Measurements from ENCODE around the gene UNC119.

Gene UNC119

DNA sequence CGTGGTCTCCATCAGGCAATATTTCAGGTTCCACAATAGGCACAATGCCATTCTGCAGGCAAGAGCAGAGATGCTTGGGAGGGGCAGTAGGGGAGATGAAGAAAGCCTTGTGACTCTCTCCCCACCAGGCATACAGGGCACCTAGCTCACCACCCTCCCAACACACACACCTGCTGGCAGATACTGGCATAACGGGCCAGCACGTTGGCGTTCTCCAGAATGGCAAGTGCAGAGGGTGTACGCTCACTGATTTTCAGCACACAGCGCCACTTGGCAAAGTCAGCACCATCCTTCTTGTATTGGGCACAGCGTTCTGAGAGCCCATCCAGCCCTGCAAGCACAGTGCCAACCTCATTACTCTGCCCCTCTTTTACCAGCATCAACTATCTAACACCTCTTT lies 22.1 kb upstream of the UNC119 start:
- H3K4me1 ChIP-seq (ENCODE audit: insufficient read depth, low read length, severe bottlenecking): peaks cover 42% of the 10 kb centered on the region
- H2AFZ ChIP-seq (ENCODE audit: low read length): no peak overlapping the region
- peaks cover 49% of the 10 kb centered on the region for H3K36me3 ChIP-seq (ENCODE audit: insufficient read depth, low read length)
- no peaks in the 10 kb centered on the region; the same call in 1 of the 2 replicates for H3F3A ChIP-seq (ENCODE audit: insufficient read depth, low read length)
- H3K9ac ChIP-seq (ENCODE audit: low read length): no peak overlapping the region
- H3K27me3 ChIP-seq (ENCODE audit: insufficient read depth, low read length): no peaks in the 10 kb centered on the region
- no peaks in the 10 kb centered on the region for H3K9me3 ChIP-seq (ENCODE audit: low read length)
- TF ChIP-seq, protein P1, sequence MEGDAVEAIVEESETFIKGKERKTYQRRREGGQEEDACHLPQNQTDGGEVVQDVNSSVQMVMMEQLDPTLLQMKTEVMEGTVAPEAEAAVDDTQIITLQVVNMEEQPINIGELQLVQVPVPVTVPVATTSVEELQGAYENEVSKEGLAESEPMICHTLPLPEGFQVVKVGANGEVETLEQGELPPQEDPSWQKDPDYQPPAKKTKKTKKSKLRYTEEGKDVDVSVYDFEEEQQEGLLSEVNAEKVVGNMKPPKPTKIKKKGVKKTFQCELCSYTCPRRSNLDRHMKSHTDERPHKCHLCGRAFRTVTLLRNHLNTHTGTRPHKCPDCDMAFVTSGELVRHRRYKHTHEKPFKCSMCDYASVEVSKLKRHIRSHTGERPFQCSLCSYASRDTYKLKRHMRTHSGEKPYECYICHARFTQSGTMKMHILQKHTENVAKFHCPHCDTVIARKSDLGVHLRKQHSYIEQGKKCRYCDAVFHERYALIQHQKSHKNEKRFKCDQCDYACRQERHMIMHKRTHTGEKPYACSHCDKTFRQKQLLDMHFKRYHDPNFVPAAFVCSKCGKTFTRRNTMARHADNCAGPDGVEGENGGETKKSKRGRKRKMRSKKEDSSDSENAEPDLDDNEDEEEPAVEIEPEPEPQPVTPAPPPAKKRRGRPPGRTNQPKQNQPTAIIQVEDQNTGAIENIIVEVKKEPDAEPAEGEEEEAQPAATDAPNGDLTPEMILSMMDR (IDR thresholded peaks at IDR 0.05; ENCODE audit: low read length): peak; percentile 5; the same call in 1 of the 2 replicates
- TF ChIP-seq EZH2 (IDR thresholded peaks at IDR 0.05; ENCODE audit: borderline replicate concordance, low read length): no peak
- no peaks in the 10 kb centered on the region for H4K20me1 ChIP-seq (ENCODE audit: insufficient read depth, low read length)
- no peak overlapping the region for H3K4me2 ChIP-seq (ENCODE audit: low read length)
- H3K9me2 ChIP-seq (ENCODE audit: low read depth, low read length): no peaks in the 10 kb centered on the region
- H3K27ac ChIP-seq (ENCODE audit: low read depth, low read length, poor library complexity, severe bottlenecking): no peak overlapping the region
- no peak overlapping the region for H3K4me3 ChIP-seq (ENCODE audit: low read depth, low read length, poor library complexity, severe bottlenecking)
- peaks cover 5% of the 10 kb centered on the region; the same call in 1 of the 2 replicates for H3K79me2 ChIP-seq (ENCODE audit: insufficient read depth, low read length)

DNA sequence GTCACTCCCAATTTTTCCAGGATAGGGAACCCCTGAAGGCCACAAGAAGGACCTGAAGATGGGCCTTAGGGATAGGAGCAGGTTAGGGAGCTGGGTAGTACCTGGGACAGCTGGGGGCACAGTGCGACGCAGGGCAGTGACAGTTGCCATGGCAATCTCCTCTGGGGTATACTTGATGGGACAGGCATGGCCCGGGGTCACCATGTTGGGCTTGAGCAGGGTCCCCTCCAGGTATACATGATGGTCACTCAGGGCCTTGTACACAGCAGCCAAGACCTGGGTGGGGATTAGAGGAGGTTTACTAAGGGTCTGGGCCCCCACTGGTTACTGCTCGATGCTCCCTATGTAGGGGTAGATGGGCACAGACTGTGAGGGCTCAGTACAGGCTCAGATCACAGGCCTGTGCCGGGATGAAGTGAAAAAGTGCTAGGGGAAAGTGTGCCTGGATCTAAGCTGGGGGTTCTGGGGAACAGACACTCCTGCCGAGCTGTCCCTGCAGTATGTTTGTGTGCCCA lies 21.6 kb upstream of the UNC119 start:
- Histone ChIP-seq H2AFZ (ENCODE audit: low read length) (no peak overlapping the region), H3K4me2 (ENCODE audit: low read length) (no peak overlapping the region), H3K27ac (ENCODE audit: low read depth, low read length, poor library complexity, severe bottlenecking) (no peak overlapping the region), H3K9me3 (ENCODE audit: low read length) (no peaks in the 10 kb centered on the region), H3F3A (ENCODE audit: insufficient read depth, low read length) (no peaks in the 10 kb centered on the region), H3K9ac (ENCODE audit: low read length) (no peak overlapping the region), H4K20me1 (ENCODE audit: insufficient read depth, low read length) (no peaks in the 10 kb centered on the region), H3K27me3 (ENCODE audit: insufficient read depth, low read length) (no peaks in the 10 kb centered on the region), H3K4me1 (ENCODE audit: insufficient read depth, low read length, severe bottlenecking) (peaks cover 46% of the 10 kb centered on the region), H3K36me3 (ENCODE audit: insufficient read depth, low read length) (peaks cover 44% of the 10 kb centered on the region), H3K9me2 (ENCODE audit: low read depth, low read length) (no peaks in the 10 kb centered on the region), H3K4me3 (ENCODE audit: low read depth, low read length, poor library complexity, severe bottlenecking) (no peak overlapping the region), H3K79me2 (ENCODE audit: insufficient read depth, low read length) (peaks cover 5% of the 10 kb centered on the region; the same call in 1 of the 2 replicates)
- no peak for TF ChIP-seq EZH2 (IDR thresholded peaks at IDR 0.05; ENCODE audit: borderline replicate concordance, low read length)
- TF ChIP-seq, protein P1 (IDR thresholded peaks at IDR 0.05; ENCODE audit: low read length): no peak

DNA sequence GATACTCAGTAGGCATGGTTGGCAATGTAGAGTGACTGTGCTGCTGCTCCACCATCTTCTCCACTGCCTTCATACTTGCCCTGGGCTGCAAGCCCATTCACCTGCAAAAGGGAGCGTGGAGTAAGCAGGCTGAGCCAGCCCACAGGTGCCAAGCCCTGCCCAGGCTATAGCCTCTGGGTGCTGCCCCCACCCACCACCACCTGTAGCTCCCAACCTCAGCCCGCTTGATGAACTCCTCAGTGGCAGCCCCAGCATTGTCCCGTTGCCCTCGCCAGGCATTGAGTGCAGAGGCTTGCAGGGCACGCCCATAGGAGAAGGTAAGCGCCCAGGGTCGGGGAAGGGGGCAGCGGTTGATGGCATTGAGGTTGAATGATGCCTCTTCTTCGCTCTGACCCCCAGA lies 21.1 kb upstream of the UNC119 start:
- TF ChIP-seq, protein P1 (IDR thresholded peaks at IDR 0.05; ENCODE audit: low read length): no peak
- no peak for TF ChIP-seq EZH2 (IDR thresholded peaks at IDR 0.05; ENCODE audit: borderline replicate concordance, low read length)
- Histone ChIP-seq H3K79me2 (ENCODE audit: insufficient read depth, low read length) (peaks cover 5% of the 10 kb centered on the region; the same call in 1 of the 2 replicates), H3K36me3 (ENCODE audit: insufficient read depth, low read length) (peaks cover 39% of the 10 kb centered on the region)

More for the DNA sequence above, 21.1 kb upstream of the UNC119 start:
- no peaks in the 10 kb centered on the region for H3K9me2 ChIP-seq (ENCODE audit: low read depth, low read length)
- no peaks in the 10 kb centered on the region for H3F3A ChIP-seq (ENCODE audit: insufficient read depth, low read length)
- H3K4me3 ChIP-seq (ENCODE audit: low read depth, low read length, poor library complexity, severe bottlenecking): no peak overlapping the region
- no peak overlapping the region for H3K9ac ChIP-seq (ENCODE audit: low read length)
- no peak overlapping the region for H3K4me2 ChIP-seq (ENCODE audit: low read length)
- H2AFZ ChIP-seq (ENCODE audit: low read length): no peak overlapping the region
- H3K27me3 ChIP-seq (ENCODE audit: insufficient read depth, low read length): no peaks in the 10 kb centered on the region
- H3K9me3 ChIP-seq (ENCODE audit: low read length): no peaks in the 10 kb centered on the region
- peaks cover 47% of the 10 kb centered on the region for H3K4me1 ChIP-seq (ENCODE audit: insufficient read depth, low read length, severe bottlenecking)
- no peaks in the 10 kb centered on the region for H4K20me1 ChIP-seq (ENCODE audit: insufficient read depth, low read length)
- H3K27ac ChIP-seq (ENCODE audit: low read depth, low read length, poor library complexity, severe bottlenecking): no peak overlapping the region

Data from OCI-LY1 (cell line).